ENCODE results near the gene AUH. TPM values are rescaled to one million over a fixed set of nuclear protein-coding genes. Genes with fewer than 3 reads are reported as not detected.

AUH gene
- total RNA-seq, 1 donor from 2014 or later: 62.6 TPM

DNA sequence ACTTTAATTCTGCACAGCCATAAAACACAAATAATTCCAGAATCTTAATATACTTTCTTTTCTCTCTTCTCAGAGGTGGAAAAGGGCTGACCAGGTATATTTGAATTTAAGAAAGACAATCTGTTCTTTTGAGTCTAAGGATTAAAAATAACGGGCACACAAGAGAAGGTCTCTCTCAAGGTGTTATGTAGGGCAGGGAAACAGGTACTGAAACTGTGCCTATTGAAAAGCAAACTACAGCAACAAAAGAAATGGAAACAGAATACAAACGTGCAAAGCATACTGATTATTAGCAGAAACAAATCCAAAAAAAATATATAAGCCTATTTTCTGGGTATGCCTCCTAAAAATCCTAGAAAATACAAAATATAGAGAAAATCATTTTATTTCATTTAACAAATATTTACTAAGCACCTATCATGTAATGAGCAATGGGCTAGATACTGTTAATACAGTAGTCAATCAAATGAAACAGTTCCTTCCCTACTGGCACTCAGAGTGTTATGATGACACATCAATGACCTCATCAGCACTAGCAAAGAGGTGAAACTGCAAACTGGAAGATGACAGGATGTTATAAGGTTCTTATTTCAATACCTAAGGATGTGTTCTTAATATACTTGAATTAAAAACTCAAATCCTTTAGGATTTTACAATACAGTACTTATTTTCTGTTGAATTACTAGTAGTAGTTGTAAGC is 87.7 kb downstream of the AUH start:
- Mint-ChIP-seq H3K4me1 (ENCODE audit: low read depth) (peaks cover 27% of the 10 kb centered on the region), H3K4me3 (ENCODE audit: low read depth) (no peak overlapping the region), H3K27ac (peak overlapping the region; percentile 46), H3K36me3 (ENCODE audit: low read depth) (peaks cover 25% of the 10 kb centered on the region), H3K9me3 (no peaks in the 10 kb centered on the region), H3K27me3 (ENCODE audit: low read depth) (no peaks in the 10 kb centered on the region)
- intact Hi-C loops (cut with micrococcal nuclease): loop anchor here (2.0 to 5.0 kb wide), 2 partner anchors 19 to 68 kb away; no protein-coding TSS in a partner anchor
- no peak for DNase-seq (ENCODE audit: low spot score)

- no peaks in the 10 kb centered on the region for H3K9me3 Mint-ChIP-seq
- intact Hi-C loops (cut with micrococcal nuclease): loop anchor here (5.0 kb wide), 1 partner anchor 71 kb away; no protein-coding TSS in a partner anchor
- peaks cover 26% of the 10 kb centered on the region for H3K4me1 Mint-ChIP-seq (ENCODE audit: low read depth)
- H3K27ac Mint-ChIP-seq: no peak overlapping the region
- no peak for DNase-seq (ENCODE audit: low spot score)
- no peaks in the 10 kb centered on the region for H3K27me3 Mint-ChIP-seq (ENCODE audit: low read depth)
- no peak overlapping the region for H3K4me3 Mint-ChIP-seq (ENCODE audit: low read depth)
- peaks cover 29% of the 10 kb centered on the region for H3K36me3 Mint-ChIP-seq (ENCODE audit: low read depth)
These were observed 90.6 kb downstream of the AUH start for GRCh38 chr9:91271156-91271555.

DNA sequence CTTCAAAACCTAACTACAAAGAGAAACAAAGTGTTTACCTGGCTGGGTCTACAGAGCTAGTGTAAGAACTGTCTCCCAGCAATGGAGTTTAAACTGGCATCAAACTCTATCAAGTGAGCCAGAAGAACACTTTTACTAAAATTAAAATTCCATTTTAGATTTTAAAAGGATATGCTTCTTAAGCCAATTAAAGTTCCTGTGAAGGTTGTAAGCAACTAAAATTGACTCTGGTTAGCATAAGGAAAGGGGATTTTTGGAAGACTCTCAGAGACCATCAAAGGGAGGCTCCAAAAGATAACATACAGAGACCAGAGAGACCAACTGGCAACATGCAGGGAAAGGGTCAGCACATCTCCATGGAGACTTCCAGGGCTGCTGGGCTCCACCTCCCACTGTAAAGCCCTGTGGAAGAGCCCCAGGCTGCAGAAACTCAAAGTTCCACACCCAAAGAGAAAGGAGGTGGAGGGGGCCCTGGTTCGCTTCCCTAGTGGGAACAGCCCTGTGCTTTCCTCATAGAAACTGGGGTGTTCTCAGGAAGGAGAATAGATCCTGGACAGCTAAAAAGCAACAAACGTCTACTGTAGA is 91.7 kb downstream of the AUH start:
- Mint-ChIP-seq H3K36me3 (ENCODE audit: low read depth) (peaks cover 38% of the 10 kb centered on the region), H3K27me3 (ENCODE audit: low read depth) (no peaks in the 10 kb centered on the region), H3K27ac (no peak overlapping the region), H3K9me3 (peaks cover 6% of the 10 kb centered on the region), H3K4me1 (ENCODE audit: low read depth) (peaks cover 24% of the 10 kb centered on the region), H3K4me3 (ENCODE audit: low read depth) (no peak overlapping the region)
- DNase-seq (ENCODE audit: low spot score): no peak
- intact Hi-C loops (cut with micrococcal nuclease): loop anchor here (5.0 kb wide), 1 partner anchor 72 kb away; no protein-coding TSS in a partner anchor

- H3K27me3 Mint-ChIP-seq (ENCODE audit: low read depth): no peaks in the 10 kb centered on the region
- peaks cover 64% of the 10 kb centered on the region for H3K36me3 Mint-ChIP-seq (ENCODE audit: low read depth)
- no peak for DNase-seq (ENCODE audit: low spot score)
- no peak overlapping the region for H3K4me3 Mint-ChIP-seq (ENCODE audit: low read depth)
- H3K9me3 Mint-ChIP-seq: peaks cover 22% of the 10 kb centered on the region
- peaks cover 24% of the 10 kb centered on the region for H3K4me1 Mint-ChIP-seq (ENCODE audit: low read depth)
- no peak overlapping the region for H3K27ac Mint-ChIP-seq
- intact Hi-C loops (cut with micrococcal nuclease): no loop called here
These were observed 95.3 kb downstream of the AUH start for GRCh38 chr9:91266448-91266847.

DNA sequence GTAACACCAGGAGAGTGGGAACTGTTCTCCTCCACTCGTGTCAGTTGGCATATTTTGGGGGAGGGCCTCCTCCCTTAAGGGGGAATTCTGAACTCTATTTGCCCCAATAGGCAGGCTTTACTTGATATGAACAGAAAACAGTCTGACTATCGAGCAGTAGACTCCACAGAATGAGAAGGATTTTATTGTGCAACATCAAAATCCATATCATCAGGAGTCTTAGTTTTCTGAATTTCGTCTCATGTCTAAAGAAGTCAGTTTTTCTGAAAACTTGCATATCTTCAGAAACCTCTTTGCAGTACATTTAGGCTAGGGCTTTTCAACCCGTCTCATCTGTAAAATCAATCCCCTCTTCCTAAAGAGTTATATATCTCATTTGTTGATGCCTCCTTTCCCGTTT is 96.2 kb downstream of the AUH start:
- Mint-ChIP-seq H3K27me3 (ENCODE audit: low read depth) (no peaks in the 10 kb centered on the region), H3K27ac (no peak overlapping the region), H3K9me3 (peaks cover 26% of the 10 kb centered on the region), H3K4me1 (ENCODE audit: low read depth) (peaks cover 29% of the 10 kb centered on the region), H3K36me3 (ENCODE audit: low read depth) (peaks cover 71% of the 10 kb centered on the region), H3K4me3 (ENCODE audit: low read depth) (no peak overlapping the region)
- intact Hi-C loops (cut with micrococcal nuclease): no loop called here
- no peak for DNase-seq (ENCODE audit: low spot score)

DNA sequence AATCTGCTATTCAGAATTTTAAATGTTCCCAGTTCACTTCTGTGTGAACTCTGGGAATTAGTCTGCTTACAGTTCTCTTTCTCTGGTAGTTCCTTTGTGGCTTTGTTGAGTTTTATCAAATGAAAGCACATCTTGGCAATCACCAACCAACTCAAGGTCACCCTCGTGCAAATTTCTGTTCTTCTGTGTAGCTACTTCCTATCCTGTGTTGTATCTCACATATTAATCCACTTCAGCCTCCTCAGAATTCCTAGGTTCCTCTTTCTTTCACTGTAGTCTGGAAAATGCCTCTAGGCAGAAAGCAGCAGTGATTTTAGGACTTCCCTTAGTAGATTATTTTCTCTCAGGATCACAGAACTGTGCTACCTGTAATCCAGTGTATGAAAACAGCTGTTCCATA is 100.3 kb downstream of the AUH start:
- no peak overlapping the region for H3K27ac Mint-ChIP-seq
- intact Hi-C loops (cut with micrococcal nuclease): no loop called here
- no peaks in the 10 kb centered on the region for H3K27me3 Mint-ChIP-seq (ENCODE audit: low read depth)
- peaks cover 26% of the 10 kb centered on the region for H3K9me3 Mint-ChIP-seq
- DNase-seq (ENCODE audit: low spot score): no peak
- H3K4me1 Mint-ChIP-seq (ENCODE audit: low read depth): peaks cover 53% of the 10 kb centered on the region
- H3K4me3 Mint-ChIP-seq (ENCODE audit: low read depth): no peak overlapping the region
- H3K36me3 Mint-ChIP-seq (ENCODE audit: low read depth): peaks cover 84% of the 10 kb centered on the region

DNA sequence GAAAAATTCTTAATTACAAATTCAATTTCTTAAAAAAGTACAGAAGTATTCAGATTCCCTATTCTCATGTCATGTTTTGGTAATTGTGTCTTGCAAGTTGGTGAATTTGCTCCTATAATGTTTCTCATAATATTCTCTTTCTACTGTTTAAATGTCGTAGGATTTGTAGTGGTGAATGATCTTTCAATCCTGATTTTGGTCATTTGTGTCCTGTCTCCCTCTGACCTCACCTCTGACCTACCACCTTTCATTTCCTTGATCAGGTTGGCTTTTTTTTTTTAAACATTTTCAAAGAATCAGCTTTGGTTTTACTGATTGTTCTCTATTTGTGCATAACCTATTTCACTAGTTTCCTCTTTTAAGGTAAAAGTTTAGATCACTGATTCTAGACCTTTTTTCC is 102.6 kb downstream of the AUH start:
- Mint-ChIP-seq H3K36me3 (ENCODE audit: low read depth) (peaks cover 69% of the 10 kb centered on the region), H3K4me1 (ENCODE audit: low read depth) (peaks cover 63% of the 10 kb centered on the region), H3K27ac (peak overlapping the region; percentile 21), H3K9me3 (peaks cover 12% of the 10 kb centered on the region), H3K27me3 (ENCODE audit: low read depth) (no peaks in the 10 kb centered on the region), H3K4me3 (ENCODE audit: low read depth) (no peak overlapping the region)
- intact Hi-C loops (cut with micrococcal nuclease): loop anchor here (10.0 kb wide), 1 partner anchor 274 kb away; no protein-coding TSS in a partner anchor
- no peak for DNase-seq (ENCODE audit: low spot score)

GRCh38 chr9:91258451-91258850 is 103.3 kb downstream of the AUH start:
- no peaks in the 10 kb centered on the region for H3K27me3 Mint-ChIP-seq (ENCODE audit: low read depth)
- no peak overlapping the region for H3K27ac Mint-ChIP-seq
- intact Hi-C loops (cut with micrococcal nuclease): loop anchor here (10.0 kb wide), 1 partner anchor 274 kb away; no protein-coding TSS in a partner anchor

DNA sequence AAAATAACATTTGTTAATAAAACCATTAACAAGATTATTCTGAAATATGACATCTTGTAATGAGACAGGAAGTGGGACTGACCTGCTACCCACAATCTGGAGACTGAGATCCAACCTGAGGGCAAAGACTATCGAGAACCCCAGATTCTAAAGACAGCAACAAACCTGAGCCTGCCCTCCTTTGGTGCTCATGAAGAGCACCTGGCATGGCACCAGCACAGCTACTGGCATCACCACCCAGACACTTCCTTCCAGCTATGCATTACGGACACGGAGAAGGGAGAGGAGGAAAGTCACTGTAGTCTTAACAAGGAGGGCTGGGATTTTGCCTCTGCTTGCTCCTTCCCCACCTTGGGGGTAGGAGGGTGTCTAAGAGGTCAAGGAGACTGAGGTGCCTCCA is 105.5 kb downstream of the AUH start:
- Mint-ChIP-seq H3K9me3 (peaks cover 4% of the 10 kb centered on the region), H3K36me3 (ENCODE audit: low read depth) (peaks cover 48% of the 10 kb centered on the region), H3K27me3 (ENCODE audit: low read depth) (no peaks in the 10 kb centered on the region), H3K4me1 (ENCODE audit: low read depth) (peaks cover 64% of the 10 kb centered on the region), H3K27ac (peak overlapping the region; percentile 21), H3K4me3 (ENCODE audit: low read depth) (no peak overlapping the region)
- intact Hi-C loops (cut with micrococcal nuclease): loop anchor here (10.0 kb wide), 1 partner anchor 271 kb away; no protein-coding TSS in a partner anchor
- DNase-seq (ENCODE audit: low spot score): no peak

More at GRCh38 chr9:91258451-91258850, 103.3 kb downstream of the AUH start:
- DNase-seq (ENCODE audit: low spot score): no peak
- H3K4me3 Mint-ChIP-seq (ENCODE audit: low read depth): no peak overlapping the region
- H3K4me1 Mint-ChIP-seq (ENCODE audit: low read depth): peaks cover 68% of the 10 kb centered on the region
- peaks cover 62% of the 10 kb centered on the region for H3K36me3 Mint-ChIP-seq (ENCODE audit: low read depth)
- peaks cover 5% of the 10 kb centered on the region for H3K9me3 Mint-ChIP-seq

DNA sequence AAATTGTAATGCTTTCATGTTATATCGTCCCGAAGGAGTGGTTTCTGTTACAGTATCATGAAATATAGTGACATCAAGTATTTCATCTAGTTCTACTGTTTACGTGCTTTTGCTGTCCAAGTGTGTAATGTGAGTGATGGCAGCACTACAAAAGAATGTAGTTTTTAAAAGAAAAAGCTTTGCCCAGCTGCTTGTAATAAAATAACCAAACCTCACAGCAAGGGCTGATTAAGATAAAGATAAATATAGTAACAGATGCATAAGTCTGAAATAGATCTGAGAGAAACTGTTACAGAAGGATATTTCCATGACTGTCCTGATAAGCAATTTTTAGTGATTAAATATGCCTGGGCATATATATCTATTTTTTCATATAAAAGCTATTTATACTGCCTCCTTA is 106.4 kb downstream of the AUH start:
- Mint-ChIP-seq H3K9me3 (no peaks in the 10 kb centered on the region), H3K36me3 (ENCODE audit: low read depth) (peaks cover 46% of the 10 kb centered on the region), H3K4me1 (ENCODE audit: low read depth) (peaks cover 69% of the 10 kb centered on the region), H3K27me3 (ENCODE audit: low read depth) (no peaks in the 10 kb centered on the region), H3K27ac (no peak overlapping the region), H3K4me3 (ENCODE audit: low read depth) (no peak overlapping the region)
- intact Hi-C loops (cut with micrococcal nuclease): loop anchor here (2.0 to 10.0 kb wide), 2 partner anchors 19 to 271 kb away; no protein-coding TSS in a partner anchor
- DNase-seq (ENCODE audit: low spot score): no peak

DNA sequence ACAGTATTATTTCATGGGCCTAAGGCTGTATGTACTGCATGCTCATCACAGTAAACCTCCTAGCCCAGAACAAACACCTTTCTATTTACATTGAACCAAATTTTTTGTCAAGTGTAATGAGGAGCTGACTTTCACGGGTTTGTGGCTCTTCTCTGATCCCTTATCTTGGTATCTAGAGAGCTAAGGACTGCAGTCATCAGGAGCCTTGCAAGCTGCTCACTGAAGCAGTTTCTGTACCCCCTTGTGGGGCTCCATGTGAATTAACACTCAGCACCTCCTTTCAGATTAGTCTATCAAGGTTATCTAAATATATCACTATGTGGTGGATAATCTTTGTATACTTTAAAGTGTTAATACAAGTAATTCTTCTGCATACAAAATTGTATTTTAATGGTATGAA is 108.2 kb downstream of the AUH start:
- intact Hi-C loops (cut with micrococcal nuclease): loop anchor here (1.0 to 10.0 kb wide), 7 partner anchors 45 to 336 kb away; no protein-coding TSS in a partner anchor
- DNase-seq (ENCODE audit: low spot score): peak; percentile 67
- Mint-ChIP-seq H3K9me3 (no peaks in the 10 kb centered on the region), H3K27ac (no peak overlapping the region), H3K27me3 (ENCODE audit: low read depth) (no peaks in the 10 kb centered on the region), H3K4me1 (ENCODE audit: low read depth) (peaks cover 62% of the 10 kb centered on the region), H3K36me3 (ENCODE audit: low read depth) (peaks cover 37% of the 10 kb centered on the region), H3K4me3 (ENCODE audit: low read depth) (no peak overlapping the region)

DNA sequence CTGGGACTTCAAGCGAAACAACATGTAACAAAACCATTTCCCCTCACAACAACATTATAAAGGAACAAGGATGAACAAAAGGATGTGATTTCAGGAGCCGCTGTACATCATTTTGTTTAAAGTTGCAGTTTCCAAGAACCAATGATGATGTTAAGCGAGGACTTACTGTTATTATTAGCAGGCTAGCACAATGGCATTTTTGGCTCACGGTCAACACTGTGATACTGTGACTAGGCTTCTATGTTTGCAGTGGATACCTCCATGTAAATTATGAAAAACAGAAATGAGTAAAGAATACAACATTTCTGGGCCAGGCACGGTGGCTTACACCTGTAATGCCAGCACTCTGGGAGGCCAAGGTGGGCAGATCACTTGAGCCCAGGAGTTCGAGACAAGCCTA is 113.0 kb downstream of the AUH start:
- H3K9me3 Mint-ChIP-seq: no peaks in the 10 kb centered on the region
- intact Hi-C loops (cut with micrococcal nuclease): no loop called here
- no peak overlapping the region for H3K27ac Mint-ChIP-seq
- no peak overlapping the region for H3K4me3 Mint-ChIP-seq (ENCODE audit: low read depth)
- H3K27me3 Mint-ChIP-seq (ENCODE audit: low read depth): no peaks in the 10 kb centered on the region
- no peak for DNase-seq (ENCODE audit: low spot score)
- H3K36me3 Mint-ChIP-seq (ENCODE audit: low read depth): peaks cover 45% of the 10 kb centered on the region
- H3K4me1 Mint-ChIP-seq (ENCODE audit: low read depth): peaks cover 66% of the 10 kb centered on the region

DNA sequence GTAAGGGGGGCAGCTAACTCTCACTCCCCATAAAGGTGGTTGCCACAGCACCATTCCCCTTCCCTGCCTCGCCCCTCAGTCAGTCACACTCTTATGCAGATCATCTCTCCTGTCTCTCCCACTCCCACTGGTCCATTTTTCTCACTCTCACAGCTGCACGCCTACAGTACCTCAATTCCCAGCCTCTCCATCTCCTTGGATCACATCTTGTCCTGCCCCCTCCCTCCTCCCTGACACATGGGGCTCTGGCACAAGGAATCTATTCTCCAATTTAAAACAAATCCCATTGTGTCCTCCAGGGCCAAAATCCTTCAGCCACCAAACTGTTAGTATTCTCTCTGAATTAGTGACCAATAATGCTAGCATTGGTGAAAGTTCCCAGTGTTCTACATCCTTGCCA is 114.4 kb downstream of the AUH start:
- DNase-seq (ENCODE audit: low spot score): no peak
- peaks cover 55% of the 10 kb centered on the region for H3K36me3 Mint-ChIP-seq (ENCODE audit: low read depth)
- peak overlapping the region; percentile 50 for H3K27ac Mint-ChIP-seq
- intact Hi-C loops (cut with micrococcal nuclease): no loop called here
- H3K27me3 Mint-ChIP-seq (ENCODE audit: low read depth): no peaks in the 10 kb centered on the region
- H3K4me1 Mint-ChIP-seq (ENCODE audit: low read depth): peaks cover 62% of the 10 kb centered on the region
- H3K9me3 Mint-ChIP-seq: no peaks in the 10 kb centered on the region
- no peak overlapping the region for H3K4me3 Mint-ChIP-seq (ENCODE audit: low read depth)
